Endothelial cell of umbilical vein (primary cell): ENCODE data around the gene DCC. TPM values are rescaled to one million over a fixed set of nuclear protein-coding genes. Genes with fewer than 3 reads are reported as not detected.

Experiments used
- BruUV-seq: library from RNA; stranded (reverse); fragments of 400-500 nt; replicated peaks from 2 replicates; lab custom pipeline; 2021; lab: Mats Ljungman, UMichigan
- CTCF ChIA-PET: fragments of 300-600, 350-600 bp; sonication (Branson Sonifier 250); formaldehyde crosslinking; loops from one replicate; lab custom pipeline; 2021; ENCODE audit warnings: antibody characterized with exemption, inconsistent platforms; lab: Charles Lee
- POLR2A ChIA-PET: fragments of 300-600, 350-600 bp; sonication (Branson Sonifier 250); formaldehyde crosslinking; loops from one replicate; lab custom pipeline; 2021; ENCODE audit warnings: antibody characterized with exemption, inconsistent platforms; lab: Charles Lee
- DNase-seq: peaks from one replicate; pipeline ENCODE4 v3.0.0-alpha.2; 2011; ENCODE audit warnings: low read depth, low spot score
- FAIRE-seq: peaks from 2 replicates; lab custom pipeline; 2011; peaks lifted over from hg19 to GRCh38; lab: Jason Lieb, UNC
- H2AFZ ChIP-seq: 2 replicates; pipeline ENCODE4 v1.6.0; 2012; ENCODE audit warnings: low read depth, low read length, control low read depth, inconsistent platforms
- H3K27ac ChIP-seq: 2 replicates; pipeline ENCODE4 v1.5.1; 2011; ENCODE audit warnings: low read depth, mild to moderate bottlenecking, control low read depth, low read length, moderate library complexity; ENCODE audit not compliant: insufficient read depth
- H3K27me3 ChIP-seq, 2 experiments: 2 replicates each; pipeline versions ENCODE4 v1.6.0 to v1.6.1; 2011; ENCODE audit warnings: low read length in 2 of 2, mixed read lengths in 1 of 2; ENCODE audit not compliant: control insufficient read depth in 2 of 2, insufficient read depth in 2 of 2
- H3K36me3 ChIP-seq, 2 experiments: 2 replicates in 1 of 2; 3 replicates in 1 of 2; pipeline ENCODE4 v1.5.1; 2011; ENCODE audit warnings: low read length in 2 of 2, mild to moderate bottlenecking in 1 of 2, moderate library complexity in 1 of 2; ENCODE audit not compliant: control insufficient read depth in 2 of 2, insufficient read depth in 2 of 2; ENCODE audit errors: extremely low read depth in 1 of 2
- H3K4me1 ChIP-seq: 3 replicates; pipeline ENCODE4 v1.5.1; 2011; ENCODE audit warnings: mild to moderate bottlenecking, low read length; ENCODE audit not compliant: control insufficient read depth, insufficient read depth; ENCODE audit errors: extremely low read depth
- H3K4me2 ChIP-seq: 2 replicates; pipeline ENCODE4 v1.6.1; 2011; ENCODE audit warnings: low read length, control low read depth, mixed read lengths; ENCODE audit not compliant: insufficient read depth
- H3K4me3 ChIP-seq, 3 experiments: fragments of 200-600 bp in 1 of 3; sonication (generic), shearing (Covaris generic) in 1 of 3; replicated peaks in 1 of 3; 2 replicates each; pipeline ENCODE4 v1.5.1; 2011 to 2016; ENCODE audit warnings: control low read depth in 3 of 3, low read length in 3 of 3, mild to moderate bottlenecking in 2 of 3, inconsistent platforms in 1 of 3, low read depth in 1 of 3, moderate library complexity in 1 of 3; ENCODE audit not compliant: insufficient read depth in 1 of 3
- H3K79me2 ChIP-seq: 2 replicates; pipeline ENCODE4 v1.6.0; 2012; ENCODE audit warnings: low read length, inconsistent platforms; ENCODE audit not compliant: control insufficient read depth, insufficient read depth
- H3K9ac ChIP-seq: replicated peaks from 2 replicates; pipeline ENCODE3; 2011; ENCODE audit warnings: low read length, control low read depth; ENCODE audit not compliant: insufficient read depth; ENCODE audit errors: extremely low read depth
- H3K9me1 ChIP-seq: replicated peaks from 3 replicates; pipeline ENCODE4 v1.6.0; 2011; ENCODE audit warnings: mild to moderate bottlenecking, low read length; ENCODE audit not compliant: control insufficient read depth, insufficient read depth; ENCODE audit errors: extremely low read depth
- H3K9me3 ChIP-seq: replicated peaks from 2 replicates; pipeline ENCODE4 v1.5.1; 2012; ENCODE audit warnings: low read length, inconsistent platforms; ENCODE audit not compliant: control insufficient read depth, insufficient read depth
- H4K20me1 ChIP-seq: replicated peaks from 2 replicates; pipeline ENCODE3; 2011; ENCODE audit warnings: mild to moderate bottlenecking, low read length; ENCODE audit not compliant: control insufficient read depth, insufficient read depth; ENCODE audit errors: extremely low read depth
- CTCF ChIP-seq, 2 donors: IDR thresholded peaks; 1 replicate in 1 of 2; 2 replicates in 1 of 2; pipeline ENCODE4 v1.5.1; 2011; ENCODE audit warnings: low read length in 2 of 2, mild to moderate bottlenecking in 2 of 2, moderate library complexity in 2 of 2, control low read depth in 1 of 2, inconsistent platforms in 1 of 2, low read depth in 1 of 2; ENCODE audit not compliant: insufficient read depth in 1 of 2; ENCODE audit errors: extremely low read depth in 1 of 2
- EZH2 ChIP-seq: IDR thresholded peaks from 2 replicates; pipeline ENCODE4 v1.6.1; 2012; ENCODE audit warnings: borderline replicate concordance, low read depth, mild to moderate bottlenecking, moderate library complexity, low read length, inconsistent platforms; ENCODE audit not compliant: severe bottlenecking
- FOS ChIP-seq: IDR thresholded peaks from 2 replicates; pipeline ENCODE4 v1.6.1; 2011; ENCODE audit warnings: mild to moderate bottlenecking, low read length, moderate library complexity, borderline replicate concordance; ENCODE audit not compliant: insufficient read depth
- GATA2 ChIP-seq: IDR thresholded peaks from 2 replicates; pipeline ENCODE4 v1.7.0; 2011; ENCODE audit warnings: low read depth, mild to moderate bottlenecking, moderate library complexity, mixed read lengths, low read length; ENCODE audit not compliant: insufficient read length, insufficient read depth
- JUN ChIP-seq: IDR thresholded peaks from 2 replicates; pipeline ENCODE4 v1.6.1; 2011; ENCODE audit warnings: borderline replicate concordance, low read depth; ENCODE audit not compliant: insufficient read length, insufficient read depth
- MAX ChIP-seq: IDR thresholded peaks from 2 replicates; pipeline ENCODE4 v1.6.1; 2011; ENCODE audit not compliant: insufficient read depth, insufficient read length
- MYC ChIP-seq: IDR thresholded peaks from one replicate; pipeline ENCODE4 v1.6.1; 2011; ENCODE audit warnings: mild to moderate bottlenecking, low read depth, low read length
- POLR2A ChIP-seq: IDR thresholded peaks from 2 replicates; pipeline ENCODE4 v1.6.1; 2012; ENCODE audit warnings: low read depth, mild to moderate bottlenecking, control low read depth, low read length
- POLR2AphosphoS5 ChIP-seq: IDR thresholded peaks from 2 replicates; pipeline ENCODE4 v1.6.1; 2012; ENCODE audit warnings: low read depth, mild to moderate bottlenecking, control low read depth, low read length, moderate library complexity; ENCODE audit not compliant: insufficient read depth
- dilution Hi-C: fragments of 300-500 bp; cut with MboI; formaldehyde crosslinking; loops from one replicate; pipeline ENCODE4 v1.15.0; 2019; ENCODE audit warnings: low sequenced_read_pairs; ENCODE audit not compliant: extremely low pct_ligation_motif_present
- intact Hi-C: fragments of 100-400 bp; cut with micrococcal nuclease; formaldehyde crosslinking; loops from one replicate; pipeline ENCODE4 v1.10.0; 2022
- polyA plus RNA-seq, 4 experiments: library from polyadenylated mRNA; depleted of rRNA in 3 of 4; stranded (reverse) in 3 of 4; unstranded in 1 of 4; fragments of >200 nt; gene quantifications; 2 replicates each; pipeline versions ENCODE4 v1.2.1 to v1.2.3, GENCODE V29; 2011 to 2012; ENCODE audit warnings: missing spikeins in 1 of 4
- total RNA-seq: library from RNA; stranded (reverse); gene quantifications from 2 replicates; pipeline ENCODE4 v1.2.3, GENCODE V29; 2021

Gene DCC
- total and polyA plus RNA-seq, 2 donors (not counting 3 experiments of a cell fraction or from before 2014, with no cell fraction given), result not detected

GRCh38 chr18:52345428-52345827 is 5.4 kb downstream of the DCC start:
- H4K20me1 ChIP-seq, result no peaks in the 10 kb centered on the region
- no peaks in the 10 kb centered on the region for H3K36me3 ChIP-seq
- no peak overlapping the region for H3K4me2 ChIP-seq
- no peaks in the 10 kb centered on the region for H3K79me2 ChIP-seq
- H3K4me3 ChIP-seq, result no peak overlapping the region
- ChIA-PET CTCF (no interaction called here), POLR2A (no interaction called here)
- intact Hi-C loops, result no loop called here
- FAIRE-seq (no peak), DNase-seq (no peak)
- TF ChIP-seq POLR2AphosphoS5 (no peak), POLR2A (no peak), CTCF (IDR thresholded peaks at IDR 0.05; ENCODE audit: extremely low read depth in 1 of 2, insufficient read depth in 1 of 2, low read depth in 1 of 2, low read length in 2 of 2) (no peak), GATA2 (no peak), EZH2 (no peak), JUN (no peak)
- H3K27ac ChIP-seq, result no peak overlapping the region
- H3K4me1 ChIP-seq, result no peaks in the 10 kb centered on the region
- no TSS peak for BruUV-seq
- H2AFZ ChIP-seq, result no peak overlapping the region
- H3K9me1 ChIP-seq, result no peaks in the 10 kb centered on the region
- dilution Hi-C loops, result no loop called here
- H3K9me3 ChIP-seq, result peaks cover 2% of the 10 kb centered on the region
- H3K27me3 ChIP-seq, result peaks cover 0 to 3% of the 10 kb centered on the region in 2 experiments
- H3K9ac ChIP-seq, result no peak overlapping the region

GRCh38 chr18:52348209-52348608 is 8.2 kb downstream of the DCC start:
- H2AFZ ChIP-seq, result no peak overlapping the region
- POLR2A ChIA-PET, result no interaction called here

More at GRCh38 chr18:52348209-52348608, 8.2 kb downstream of the DCC start:
- no peak for FAIRE-seq
- Histone ChIP-seq H3K36me3 (no peaks in the 10 kb centered on the region), H3K4me3 (no peak overlapping the region), H3K27me3 (no peaks in the 10 kb centered on the region), H3K79me2 (no peaks in the 10 kb centered on the region), H3K4me2 (no peak overlapping the region), H4K20me1 (no peaks in the 10 kb centered on the region), H3K27ac (no peak overlapping the region), H3K9me1 (no peaks in the 10 kb centered on the region), H3K9ac (no peak overlapping the region), H3K4me1 (no peaks in the 10 kb centered on the region), H3K9me3 (peaks cover 2% of the 10 kb centered on the region)
- BruUV-seq, result no TSS peak
- no peak for TF ChIP-seq POLR2A
- TF ChIP-seq GATA2, result no peak
- TF ChIP-seq EZH2, result no peak
- TF ChIP-seq MAX, result no peak
- TF ChIP-seq POLR2AphosphoS5, result no peak
- TF ChIP-seq CTCF (IDR thresholded peaks at IDR 0.05; ENCODE audit: extremely low read depth in 1 of 2, insufficient read depth in 1 of 2, low read depth in 1 of 2, low read length in 2 of 2), result no peak
- no peak for TF ChIP-seq MYC
- no peak for TF ChIP-seq JUN
- TF ChIP-seq FOS, result no peak
- no peak for DNase-seq
- intact Hi-C loops, result no loop called here
- dilution Hi-C loops, result no loop called here
- CTCF ChIA-PET, result no interaction called here
